SIG-M5 (cell line): Measurements from ENCODE around the gene MYCL.

Experiments
- DNase-seq: peaks from one replicate; lab custom pipeline; 2025; lab: John Stamatoyannopoulos, UW

MYCL gene, protein sequence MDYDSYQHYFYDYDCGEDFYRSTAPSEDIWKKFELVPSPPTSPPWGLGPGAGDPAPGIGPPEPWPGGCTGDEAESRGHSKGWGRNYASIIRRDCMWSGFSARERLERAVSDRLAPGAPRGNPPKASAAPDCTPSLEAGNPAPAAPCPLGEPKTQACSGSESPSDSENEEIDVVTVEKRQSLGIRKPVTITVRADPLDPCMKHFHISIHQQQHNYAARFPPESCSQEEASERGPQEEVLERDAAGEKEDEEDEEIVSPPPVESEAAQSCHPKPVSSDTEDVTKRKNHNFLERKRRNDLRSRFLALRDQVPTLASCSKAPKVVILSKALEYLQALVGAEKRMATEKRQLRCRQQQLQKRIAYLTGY

DNA sequence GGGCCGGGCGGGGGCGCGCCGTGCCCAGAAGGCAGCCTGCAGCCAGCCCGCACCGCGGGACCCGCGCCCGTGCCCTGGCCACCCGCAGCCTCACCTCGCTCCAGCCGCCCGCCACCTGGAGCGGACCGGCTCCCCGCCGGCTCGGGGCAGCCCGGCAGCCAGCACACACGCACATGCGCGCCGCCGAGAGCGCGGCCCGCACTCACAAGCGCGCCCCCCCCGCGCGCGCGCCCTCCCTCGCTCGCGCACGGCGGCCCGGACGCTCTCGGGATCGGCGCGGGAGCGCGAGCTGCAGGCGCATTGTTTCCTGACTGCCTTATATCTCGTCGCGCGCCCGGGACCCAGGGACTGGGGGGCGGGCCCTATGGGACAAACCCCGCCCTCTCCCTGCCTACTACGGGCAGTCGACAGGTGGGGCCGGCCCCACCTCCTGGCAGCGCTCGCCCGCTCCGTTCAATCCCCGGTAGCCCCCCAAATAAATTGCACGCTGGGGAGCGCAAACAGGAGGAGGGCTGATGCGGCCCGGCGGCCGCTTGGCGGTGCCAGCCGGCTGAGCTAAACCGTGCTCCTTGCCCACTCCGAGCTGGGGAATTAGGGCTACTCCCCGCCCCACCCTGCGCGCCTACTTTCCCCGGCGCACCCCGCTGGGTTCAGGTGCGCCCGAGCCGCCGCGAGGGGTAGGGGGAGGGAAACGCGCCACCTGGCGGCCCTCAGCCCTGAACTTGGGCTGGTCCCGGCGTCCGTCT, at the start of gene MYCL:
Gene MYCL, minus strand, starts transcription at position 204 of the 746 bp plus-strand sequence. CDS start 483 bp downstream, outside the sequence.
- DNase-seq, result no peak

DNA sequence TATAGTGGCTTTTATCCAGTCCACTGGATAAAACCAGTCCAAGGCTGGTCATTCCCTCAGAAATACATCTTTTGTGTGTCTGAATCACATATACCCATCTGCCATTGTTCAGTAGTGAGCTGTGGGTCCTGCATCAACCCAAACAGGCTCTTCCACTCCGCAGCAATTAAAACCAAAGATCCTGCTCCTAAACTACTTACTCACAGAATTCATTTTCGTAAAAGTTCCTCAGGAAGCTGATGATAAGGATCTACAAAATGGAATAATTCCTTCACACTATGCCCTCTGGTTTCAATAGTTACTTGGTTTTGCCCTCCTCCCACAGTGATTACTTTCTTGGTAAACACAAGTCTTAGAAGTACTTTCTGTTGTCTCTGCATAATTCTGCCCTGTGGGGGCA, 48.2 kb upstream of the MYCL start:
- DNase-seq, result no peak

DNA sequence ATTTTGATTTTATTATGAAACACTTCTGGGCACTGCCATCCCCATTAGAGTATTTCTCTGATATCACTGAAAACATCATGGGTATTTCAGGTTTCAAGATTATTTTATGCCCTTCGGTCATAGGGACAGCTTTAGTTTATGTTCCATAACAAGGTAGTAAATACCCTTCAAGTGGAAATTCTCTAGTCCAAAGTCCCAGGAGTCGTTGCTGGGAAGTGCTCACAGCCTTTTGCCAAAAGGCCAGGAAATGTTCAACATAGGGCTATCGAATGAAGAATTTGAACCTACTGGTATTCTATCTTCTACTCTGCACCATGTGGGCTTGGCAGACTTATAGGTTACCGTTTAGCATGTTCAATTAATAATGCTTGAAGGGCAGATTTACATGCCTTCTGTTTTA, 45.5 kb upstream of the MYCL start:
- DNase-seq, result no peak

DNA sequence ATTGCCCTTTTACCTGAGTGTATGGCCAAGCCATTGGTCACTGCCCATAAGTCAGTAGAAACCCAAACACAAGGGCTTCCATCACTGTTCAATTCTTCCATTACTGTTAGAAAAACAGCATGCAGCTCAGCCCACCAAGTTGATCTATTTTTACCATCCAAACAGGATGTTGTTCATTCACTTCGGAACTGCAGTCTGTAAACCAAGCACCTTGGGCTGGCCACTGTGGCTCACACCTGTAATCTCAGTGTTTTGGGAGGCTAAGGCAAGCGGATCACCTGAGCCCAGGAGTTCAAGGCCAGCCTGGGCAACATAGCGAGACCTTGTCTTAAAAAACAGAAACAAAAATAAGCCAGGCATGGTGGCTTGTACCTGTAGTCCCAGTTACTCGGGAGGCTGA, 44.5 kb upstream of the MYCL start:
- no peak for DNase-seq

DNA sequence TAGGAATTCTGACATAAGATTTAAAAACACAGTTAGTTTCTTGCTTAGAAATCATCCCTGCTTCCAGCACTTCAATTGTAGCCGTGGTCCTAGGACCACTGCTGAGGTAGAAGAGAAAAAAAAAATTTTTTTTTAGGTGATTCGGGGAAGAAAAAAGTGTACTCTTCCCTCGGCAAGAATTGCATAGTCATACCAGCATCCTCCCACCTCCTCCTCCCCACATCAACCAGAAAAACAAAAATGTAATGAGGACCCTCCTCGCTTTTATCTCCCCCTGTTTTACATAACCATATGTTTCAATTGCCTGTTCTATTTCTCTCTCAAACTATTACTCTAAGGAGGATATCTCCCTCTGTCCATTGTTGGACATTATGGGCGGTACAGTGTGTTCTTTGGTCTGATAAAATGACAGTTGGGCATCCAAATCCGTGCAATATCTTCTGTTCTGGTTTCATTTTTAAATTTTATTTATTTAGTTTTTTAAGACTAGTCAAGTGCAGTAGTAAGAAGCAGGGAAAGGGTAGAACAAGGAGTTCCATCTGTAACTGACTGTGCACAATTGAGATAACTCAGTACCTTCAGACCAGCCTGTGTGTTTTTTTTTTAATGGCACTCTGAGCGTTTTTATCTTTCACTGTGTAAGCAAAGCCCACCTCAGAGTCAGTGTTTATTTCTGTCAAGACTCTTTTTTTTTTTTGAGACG, 42.8 kb upstream of the MYCL start:
- DNase-seq, result no peak

DNA sequence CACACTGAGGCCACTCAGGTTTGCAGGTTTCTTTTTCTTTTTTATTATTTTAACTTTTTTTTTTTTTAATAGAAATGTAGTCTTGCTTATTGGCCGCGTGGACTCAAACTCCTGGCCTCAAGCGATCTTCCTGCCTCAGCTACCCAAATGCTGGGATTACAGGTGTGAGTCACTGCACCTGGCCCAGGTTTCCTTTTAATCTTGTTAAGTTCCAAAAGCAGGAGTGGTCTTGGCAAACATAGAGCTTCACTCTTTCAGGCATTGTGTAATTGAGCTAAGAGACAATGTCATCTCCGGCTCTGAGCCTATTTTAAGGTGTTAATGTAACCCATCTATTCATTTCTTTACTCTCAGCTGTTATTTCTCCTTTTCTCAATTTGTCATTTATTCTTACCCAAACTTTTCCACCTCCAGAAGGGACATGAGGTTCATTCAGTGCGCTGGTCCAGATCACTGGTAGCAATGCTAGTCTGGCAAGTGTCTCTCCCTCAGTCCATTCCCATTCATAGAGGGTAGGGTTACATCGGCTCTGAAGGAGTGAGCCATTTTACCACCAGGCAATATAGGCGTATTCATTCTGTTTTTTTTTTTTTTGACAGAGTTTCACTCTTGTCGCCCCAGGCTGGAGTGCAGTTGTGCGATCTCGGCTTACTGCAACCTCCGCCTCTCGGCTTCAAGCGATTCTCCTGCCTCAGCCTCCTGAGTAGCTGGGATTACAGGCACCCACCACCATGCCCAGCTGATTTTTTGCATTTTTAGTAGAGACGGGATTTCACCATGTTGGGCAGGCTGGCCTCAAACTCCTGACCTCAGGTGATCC, 42.0 kb upstream of the MYCL start:
- no peak for DNase-seq

DNA sequence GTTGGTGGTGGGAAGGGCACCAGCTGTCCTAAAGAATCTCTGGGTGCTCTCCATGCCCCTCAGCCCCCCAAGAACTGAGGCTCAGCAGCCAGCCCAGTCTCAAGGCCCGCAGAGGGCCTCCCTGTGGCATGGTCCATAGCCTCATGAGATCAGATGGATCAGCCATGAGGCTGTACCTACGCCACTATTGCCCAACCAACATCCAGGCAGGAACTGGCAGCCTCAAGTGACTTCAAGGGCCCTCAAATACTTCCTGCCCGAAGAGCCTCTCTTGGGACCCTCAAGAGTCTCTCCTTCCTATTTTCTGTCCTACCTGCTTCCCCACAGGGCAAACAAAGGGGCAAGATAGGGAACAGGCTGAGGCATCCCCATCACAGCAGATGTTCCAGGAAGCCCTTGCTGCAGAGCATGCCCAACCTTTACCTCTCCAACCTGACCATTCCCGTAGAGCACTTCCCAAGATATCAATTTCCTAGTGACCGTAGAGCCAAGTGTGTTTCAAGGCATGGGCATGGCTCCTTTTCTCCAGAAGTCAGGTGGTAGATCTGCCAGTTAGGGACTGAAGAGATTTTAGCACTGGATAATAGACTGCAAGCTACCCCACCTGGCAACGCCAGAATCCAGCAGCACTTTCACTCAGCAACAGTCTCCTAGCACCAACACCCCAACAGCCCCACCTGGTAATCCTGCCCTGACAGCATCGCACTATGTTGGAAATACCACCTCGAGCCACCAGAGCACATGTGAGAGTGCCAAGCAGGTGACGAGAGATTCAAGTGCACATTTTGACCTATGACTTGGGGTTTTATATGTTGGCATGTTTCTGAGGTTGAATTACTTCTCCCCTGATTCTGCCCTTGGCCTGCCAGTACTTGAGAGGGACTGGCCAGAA, 39.5 kb upstream of the MYCL start:
- no peak for DNase-seq

DNA sequence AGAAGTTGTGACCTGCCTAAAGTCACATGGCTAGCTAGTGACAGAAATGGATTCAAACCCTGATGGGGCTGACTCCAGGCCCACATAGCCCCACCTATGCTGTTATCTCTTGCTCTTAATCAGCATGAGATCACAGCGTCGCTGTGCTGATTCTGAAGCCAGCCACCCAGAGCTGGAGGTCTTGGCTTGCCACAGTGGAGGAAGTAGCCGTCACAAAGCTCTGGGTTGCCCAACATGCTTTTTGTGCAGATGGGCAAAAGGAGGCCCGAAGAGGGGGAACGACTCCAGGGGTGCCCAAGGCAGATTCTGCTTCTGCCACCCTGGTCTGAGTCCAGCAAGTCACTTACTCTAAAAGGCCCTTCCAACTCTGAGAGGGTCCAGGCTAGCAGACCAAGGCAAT, 38.5 kb upstream of the MYCL start:
- peak; percentile 22 for DNase-seq

DNA sequence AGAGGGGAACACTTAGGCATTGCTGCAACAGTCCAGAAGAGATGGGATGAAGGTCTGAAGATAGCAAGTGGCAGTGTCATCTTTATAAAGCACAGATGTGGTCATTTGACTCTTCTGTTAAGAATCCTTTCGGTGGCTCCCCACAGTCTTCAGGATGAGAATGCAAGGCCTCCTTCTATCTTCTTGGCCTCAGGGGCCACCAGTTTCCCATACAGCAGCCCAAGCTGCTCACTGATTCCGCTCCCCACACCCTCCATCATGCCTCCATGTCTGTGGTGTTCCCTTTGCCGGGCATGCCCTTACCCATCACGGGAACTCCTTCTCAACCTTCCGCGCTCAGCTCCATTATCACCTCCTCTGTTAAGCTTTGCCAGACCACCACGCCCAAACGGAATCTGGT, 37.1 kb upstream of the MYCL start:
- DNase-seq, result no peak

DNA sequence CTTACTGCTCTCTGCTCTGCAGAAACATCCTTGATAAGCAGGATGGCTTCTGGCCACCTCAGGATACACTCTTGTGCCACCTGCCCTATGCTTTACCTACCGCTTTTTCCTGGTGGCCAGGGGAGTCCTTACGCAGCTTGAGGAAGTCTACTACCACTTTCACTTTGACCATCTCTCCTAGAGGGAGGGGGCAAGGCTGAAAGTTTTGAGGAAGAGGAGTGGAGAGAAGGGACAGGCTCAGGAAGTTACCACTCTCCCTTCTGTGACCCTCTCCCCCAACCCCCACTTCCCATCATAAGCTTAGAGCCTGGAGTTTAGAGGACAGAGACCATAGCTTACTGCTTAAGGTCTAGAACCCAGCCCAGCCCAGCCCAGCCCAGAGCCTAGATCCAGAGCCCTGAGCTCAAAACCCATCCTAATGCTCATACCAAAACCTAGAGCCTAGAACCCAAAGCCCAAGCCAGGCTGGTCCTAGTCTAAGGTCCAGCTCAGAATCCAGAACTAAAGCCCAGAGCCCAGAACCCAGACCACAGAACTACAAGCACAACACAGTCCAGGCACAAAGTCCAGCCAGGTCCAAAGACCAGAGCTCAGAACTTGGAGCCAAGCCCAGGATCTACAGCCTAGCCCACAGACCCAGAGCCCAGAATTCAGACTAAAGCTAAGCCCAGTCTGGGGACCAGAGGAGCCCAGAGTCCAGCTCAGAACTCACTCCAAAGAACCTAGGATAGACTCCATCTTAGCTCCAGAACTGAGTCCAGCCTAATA, 35.2 kb upstream of the MYCL start:
- DNase-seq, result no peak

DNA sequence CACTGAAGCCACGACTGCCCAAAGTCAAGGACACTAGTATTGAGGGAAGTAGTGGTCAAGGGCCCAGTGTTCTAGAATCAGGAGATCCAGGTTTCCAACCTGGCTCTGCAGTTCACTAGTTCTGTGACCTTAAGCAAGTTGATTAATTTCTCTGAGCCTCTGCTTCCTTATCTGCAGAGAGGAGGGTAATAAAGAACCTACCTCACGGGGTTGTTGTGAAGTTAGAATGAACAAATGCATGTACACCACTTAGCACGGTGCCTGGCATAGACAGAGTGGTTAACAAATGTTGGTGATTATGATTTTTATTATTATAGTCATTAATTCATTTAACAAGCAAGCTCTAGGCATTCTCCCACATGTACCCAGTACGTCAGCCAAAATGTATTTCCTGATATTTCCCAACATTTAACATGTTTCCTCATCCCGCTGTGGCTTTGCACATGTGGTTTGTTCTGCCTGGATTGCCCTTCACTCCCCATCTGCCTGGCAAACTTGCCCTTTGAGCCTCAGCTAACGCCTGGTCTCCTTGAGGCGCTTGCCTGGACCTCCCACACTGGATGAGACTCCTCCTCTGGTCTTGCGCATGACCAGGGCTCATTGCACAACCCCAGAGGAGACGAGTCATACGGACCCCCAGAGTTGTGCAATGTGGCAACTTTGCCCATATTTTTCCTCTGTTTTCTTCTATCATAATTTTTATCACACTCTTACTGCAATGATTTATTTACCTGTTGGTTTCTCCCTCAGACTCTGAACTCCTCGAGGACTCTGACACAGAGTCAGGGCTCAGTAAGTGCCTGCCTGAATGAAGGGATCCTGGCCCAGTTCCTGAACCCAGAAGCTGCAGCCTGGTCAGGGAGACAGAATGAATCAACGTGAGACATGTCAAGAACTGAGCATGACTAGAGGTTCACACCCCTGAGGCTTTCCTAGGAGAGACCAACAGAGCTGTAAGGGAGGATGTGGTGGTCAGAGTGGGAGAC, 32.5 kb upstream of the MYCL start:
- DNase-seq, result peak; percentile 76

DNA sequence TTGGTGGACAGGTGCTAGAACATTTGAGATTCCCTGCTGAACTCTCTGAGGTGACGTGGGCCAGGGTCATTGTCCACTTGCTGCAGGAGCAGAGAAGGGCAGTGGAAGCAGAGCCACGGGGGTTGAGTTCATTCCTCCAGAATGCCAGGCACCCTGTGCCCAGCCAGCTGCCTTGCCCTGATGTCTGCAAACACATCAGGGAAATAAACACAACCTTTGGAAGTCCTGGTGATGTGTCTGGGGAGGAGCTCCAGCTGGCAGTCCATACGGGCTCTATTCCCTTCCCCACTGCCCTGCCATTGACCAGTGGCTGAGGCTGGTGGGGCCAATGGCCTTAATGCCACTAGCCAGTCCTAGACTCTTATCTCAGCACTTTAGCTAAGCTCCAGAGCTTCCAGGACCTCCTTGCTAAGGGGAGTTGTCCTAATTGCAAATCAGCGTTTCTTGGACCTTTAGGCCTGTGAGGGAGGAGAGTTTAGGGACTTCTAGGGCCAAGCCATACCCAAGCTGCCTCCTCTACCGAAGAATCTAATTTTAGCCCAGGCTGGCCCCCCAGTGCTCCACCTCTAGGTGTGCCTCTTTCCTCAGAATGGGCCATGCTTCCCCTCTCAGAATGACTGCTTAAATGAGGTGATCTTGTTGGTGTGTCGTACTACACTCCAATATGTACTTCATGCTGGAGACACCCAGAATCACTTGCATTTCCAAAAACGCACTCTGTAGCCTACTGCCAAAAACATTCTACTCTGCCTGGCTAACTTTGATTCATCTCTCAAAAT, 27.3 kb upstream of the MYCL start:
- DNase-seq, result no peak

DNA sequence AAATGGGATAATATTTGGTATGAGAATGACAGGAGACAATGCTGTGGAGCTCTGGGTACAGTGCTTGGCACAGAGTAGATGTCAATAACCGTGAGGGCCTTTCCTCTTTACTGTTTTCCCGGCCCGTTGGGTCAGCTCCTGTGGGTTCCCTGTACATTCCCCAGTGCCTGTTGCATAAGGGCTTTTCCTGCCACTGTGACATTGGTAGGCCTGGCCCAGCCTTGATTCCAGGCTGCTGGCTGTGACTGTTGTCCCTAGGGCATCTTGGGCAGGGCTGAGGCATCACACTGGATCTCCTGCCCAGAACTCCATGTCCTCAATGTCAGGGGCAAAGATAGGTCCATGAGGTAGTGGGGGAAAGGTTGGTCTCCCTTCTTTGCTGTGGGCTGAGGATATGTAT, 25.8 kb upstream of the MYCL start:
- no peak for DNase-seq

DNA sequence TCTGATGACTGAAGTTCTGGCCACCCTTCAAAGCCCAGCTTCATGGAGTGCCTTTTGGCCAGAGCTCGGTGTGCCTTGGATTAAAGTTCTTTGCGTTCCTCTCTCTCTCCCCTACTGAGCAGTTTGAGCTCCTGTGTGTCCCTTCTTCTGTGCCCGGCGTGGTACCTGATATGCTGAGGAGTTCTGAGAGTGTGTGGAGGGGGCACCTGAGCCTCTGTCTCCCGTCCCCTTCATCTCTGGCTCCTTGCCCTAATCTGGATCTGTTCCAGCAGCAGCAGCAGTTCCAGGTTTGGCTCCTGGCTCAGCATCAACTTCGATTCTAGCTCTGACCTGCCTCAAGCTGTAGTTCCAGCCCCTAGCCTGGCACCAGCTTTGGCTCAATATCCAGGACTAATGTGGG, 25.1 kb upstream of the MYCL start:
- no peak for DNase-seq

DNA sequence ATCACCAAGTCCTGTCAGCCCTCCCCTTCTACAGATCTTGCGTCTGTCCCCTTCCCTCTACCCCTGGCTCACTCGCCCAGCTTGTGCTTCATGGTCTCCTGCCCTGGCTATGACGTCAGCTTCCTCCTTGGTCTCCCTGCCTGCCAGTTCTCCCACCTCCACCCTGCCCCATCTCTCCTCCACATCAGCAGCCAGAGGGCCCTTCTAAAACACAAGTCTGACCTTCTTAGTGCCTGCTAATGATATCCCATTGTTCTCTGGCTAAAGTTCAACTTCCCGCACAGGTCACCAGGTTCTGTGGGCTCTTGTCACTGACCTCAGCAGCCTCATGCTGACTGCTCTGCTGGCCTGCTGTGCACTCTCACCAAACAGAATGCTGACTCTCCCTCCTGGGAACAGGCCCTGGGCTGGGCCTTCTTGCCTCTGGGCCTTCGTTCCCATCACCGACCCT, 24.7 kb upstream of the MYCL start:
- DNase-seq, result no peak

DNA sequence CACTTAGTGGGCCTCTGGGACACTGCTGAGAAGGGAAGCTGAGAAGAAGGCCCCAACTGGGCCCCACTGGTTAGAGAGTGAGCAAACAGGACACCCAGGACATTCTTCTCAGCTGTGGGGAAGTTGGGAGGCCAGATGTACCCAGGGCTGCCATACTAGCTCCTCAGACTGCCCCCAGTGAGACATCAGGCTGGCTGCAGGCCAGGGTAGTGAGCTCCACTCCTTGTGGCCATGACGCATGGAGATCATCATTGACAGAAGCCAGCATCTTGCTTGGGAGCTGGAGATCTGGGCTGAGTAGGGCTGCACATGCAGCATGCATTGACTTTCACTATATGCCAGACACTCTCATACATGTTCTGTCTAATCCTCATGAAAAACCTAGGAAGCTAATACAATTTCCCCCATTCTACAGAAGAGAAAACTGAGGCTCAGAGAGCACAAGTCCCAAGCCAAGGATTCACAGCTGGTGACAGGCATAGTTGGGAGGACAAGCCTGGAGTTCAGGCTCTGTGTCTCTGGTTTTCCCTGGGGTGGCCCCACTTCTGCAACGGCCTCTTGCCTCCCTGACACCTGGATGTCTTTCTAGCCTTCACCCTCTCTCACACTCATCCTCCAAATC, 24.1 kb upstream of the MYCL start:
- DNase-seq, result no peak

DNA sequence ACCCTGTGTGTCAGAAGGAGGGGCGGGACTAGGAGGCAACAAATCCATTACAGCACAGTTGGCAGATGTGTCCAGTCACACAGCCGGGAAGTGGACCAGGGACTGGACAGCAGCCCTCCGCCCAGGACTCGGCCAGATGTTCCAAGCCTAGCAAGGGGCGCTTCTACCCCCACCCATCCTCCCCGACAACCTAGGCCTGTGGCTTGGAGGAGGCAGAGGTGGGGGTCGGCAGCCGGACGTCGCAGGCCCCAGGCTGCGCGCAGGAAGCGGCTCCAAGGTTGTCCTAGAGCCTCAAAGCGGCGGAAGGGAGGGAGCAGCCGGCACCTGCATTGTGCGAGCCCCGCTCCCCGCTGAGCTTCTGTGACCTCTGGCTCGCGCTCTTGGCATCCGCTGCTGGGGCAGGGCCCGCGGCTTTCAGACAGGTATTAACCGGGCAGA, 20.6 kb upstream of the MYCL start:
- DNase-seq, result no peak

DNA sequence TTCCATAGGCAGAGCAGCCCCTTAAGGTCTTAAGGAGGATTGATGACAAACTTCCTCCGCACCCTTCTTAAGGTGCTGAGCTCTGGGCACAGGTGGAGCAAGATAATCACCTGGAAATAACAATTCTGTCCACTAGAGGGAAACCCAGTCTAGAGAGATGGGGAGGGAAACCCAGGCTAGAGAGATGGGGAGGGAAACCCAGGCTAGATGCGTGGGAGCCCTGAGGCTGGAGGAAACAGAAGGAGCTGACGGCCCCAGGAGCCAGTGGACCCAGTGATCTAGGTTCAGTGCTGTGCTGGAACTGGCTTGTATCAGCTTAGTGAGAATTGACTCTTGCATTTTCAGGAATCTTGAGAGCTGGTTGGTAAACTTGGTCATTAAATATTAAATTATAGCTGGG, 17.8 kb upstream of the MYCL start:
- DNase-seq, result no peak
